D721Med (cell line): Measurements from ENCODE around the gene NRXN3.

Source experiments
- DNase-seq: peaks from one replicate; pipeline ENCODE4 v3.0.0; 2011; ENCODE audit warnings: low spot score; ENCODE audit not compliant: insufficient read length
- FAIRE-seq: peaks from 2 replicates; lab custom pipeline; 2011; peaks lifted over from hg19 to GRCh38; lab: Jason Lieb, UNC
- CTCF ChIP-seq: IDR thresholded peaks from 2 replicates; pipeline ENCODE4 v1.5.1; 2012; ENCODE audit warnings: mild to moderate bottlenecking, control low read depth; ENCODE audit not compliant: insufficient read depth; ENCODE audit errors: missing control alignments

The NRXN3 gene

GRCh38 chr14:78344290-78344689, 174.1 kb downstream of the NRXN3 start:
- no peak for FAIRE-seq
- DNase-seq: no peak
- TF ChIP-seq CTCF: no peak

- DNase-seq (peak; percentile 29), FAIRE-seq (no peak)
- TF ChIP-seq CTCF: no peak
Observed at GRCh38 chr14:78345131-78345744, 175.1 kb downstream of the NRXN3 start.

DNA sequence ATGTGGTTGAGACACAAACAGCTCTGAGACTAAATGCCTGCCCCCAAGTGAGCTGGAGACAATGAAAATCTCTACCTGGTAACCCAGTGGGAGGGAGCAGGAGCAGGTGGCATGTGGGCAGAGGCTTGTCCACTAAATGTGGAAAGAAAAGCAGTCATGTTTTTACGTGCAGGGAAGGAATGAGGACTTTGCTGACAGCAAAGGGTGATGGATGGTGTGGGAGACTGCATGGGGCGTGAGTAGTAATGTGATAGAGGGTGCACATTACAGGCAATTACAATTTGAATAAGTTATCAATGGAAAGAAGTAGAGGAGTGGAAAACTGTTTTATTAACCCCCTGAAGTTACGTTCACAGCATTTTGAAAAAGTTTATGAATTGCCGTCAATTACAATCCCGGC, 176.6 kb downstream of the NRXN3 start:
- no peak for FAIRE-seq
- TF ChIP-seq CTCF: no peak
- DNase-seq: no peak

- TF ChIP-seq CTCF: no peak
- DNase-seq (no peak), FAIRE-seq (no peak)
Observed at GRCh38 chr14:78355109-78355508, 184.9 kb downstream of the NRXN3 start.

- no peak for DNase-seq
- no peak for TF ChIP-seq CTCF
- FAIRE-seq: no peak
Observed at GRCh38 chr14:78356391-78356790, 186.2 kb downstream of the NRXN3 start.

- DNase-seq (no peak), FAIRE-seq (no peak)
- TF ChIP-seq CTCF: no peak
Observed at GRCh38 chr14:78358591-78358990, 188.4 kb downstream of the NRXN3 start.

- no peak for DNase-seq
- no peak for FAIRE-seq
- no peak for TF ChIP-seq CTCF
Observed at GRCh38 chr14:78359581-78359980, 189.4 kb downstream of the NRXN3 start.
